ENCODE results near the gene SPATA18.

- TF ChIP-seq CTCF (IDR thresholded peaks at IDR 0.05) (no peak), POLR2AphosphoS5 (IDR thresholded peaks at IDR 0.05) (no peak)
Observed at GRCh38 chr4:52051213-52051614, at the start of gene SPATA18.
